ENCODE results near the gene CADPS.

The CADPS gene

GRCh38 chr3:62433396-62433795 is 441.8 kb downstream of the CADPS start:
- no peak for DNase-seq (ENCODE audit: low read depth)

GRCh38 chr3:62421207-62421606 is 454.0 kb downstream of the CADPS start:
- no peak for DNase-seq (ENCODE audit: low read depth)

- no peak for DNase-seq (ENCODE audit: low read depth)
These were observed 459.1 kb downstream of the CADPS start for GRCh38 chr3:62416144-62416543.

- DNase-seq (ENCODE audit: low read depth): no peak
These were observed 459.9 kb downstream of the CADPS start for GRCh38 chr3:62415312-62415801.

GRCh38 chr3:62414786-62415185 is 460.4 kb downstream of the CADPS start:
- no peak for DNase-seq (ENCODE audit: low read depth)

- no peak for DNase-seq (ENCODE audit: low read depth)
These were observed 461.5 kb downstream of the CADPS start for GRCh38 chr3:62413687-62414086.

GRCh38 chr3:62406945-62407344 is 468.3 kb downstream of the CADPS start:
- DNase-seq (ENCODE audit: low read depth): no peak

GRCh38 chr3:62405566-62405965 is 469.6 kb downstream of the CADPS start:
- no peak for DNase-seq (ENCODE audit: low read depth)

GRCh38 chr3:62405135-62405534 is 470.1 kb downstream of the CADPS start:
- DNase-seq (ENCODE audit: low read depth): no peak

GRCh38 chr3:62404321-62404720 is 470.9 kb downstream of the CADPS start:
- DNase-seq (ENCODE audit: low read depth): no peak

- DNase-seq (ENCODE audit: low read depth): no peak
These were observed 471.5 kb downstream of the CADPS start for GRCh38 chr3:62403765-62404164.

- no peak for DNase-seq (ENCODE audit: low read depth)
These were observed 482.5 kb downstream of the CADPS start for GRCh38 chr3:62392626-62393292.

GRCh38 chr3:62387251-62387650 is 488.0 kb downstream of the CADPS start:
- DNase-seq (ENCODE audit: low read depth): no peak

GRCh38 chr3:62379321-62379798 is 495.9 kb downstream of the CADPS start:
- no peak for DNase-seq (ENCODE audit: low read depth)

GRCh38 chr3:62378921-62379320 is 496.3 kb downstream of the CADPS start:
- no peak for DNase-seq (ENCODE audit: low read depth)

GRCh38 chr3:62378311-62378789 is 496.9 kb downstream of the CADPS start:
- no peak for DNase-seq (ENCODE audit: low read depth)

GRCh38 chr3:62376906-62377877 is 498.0 kb downstream of the CADPS start:
- no peak for DNase-seq (ENCODE audit: low read depth)

GRCh38 chr3:62376454-62376720 is 498.8 kb downstream of the CADPS start:
- no peak for DNase-seq (ENCODE audit: low read depth)

- DNase-seq (ENCODE audit: low read depth): no peak
These were observed 499.4 kb downstream of the CADPS start for GRCh38 chr3:62375655-62376453.

GRCh38 chr3:62374341-62375218 is 500.6 kb downstream of the CADPS start:
- DNase-seq (ENCODE audit: low read depth): peak; percentile 17

- no peak for DNase-seq (ENCODE audit: low read depth)
These were observed 501.4 kb downstream of the CADPS start for GRCh38 chr3:62373714-62374333.
